T47D (cell line): ENCODE results near the gene VIP.

Experiments used
- DNase-seq, 2 experiments: peaks; one replicate each; pipeline versions ENCODE4 v3.0.0 to v3.0.0-alpha.2; 2011 to 2012; ENCODE audit warnings: low read depth in 1 of 2, low spot score in 1 of 2
- JUND ChIP-seq: IDR thresholded peaks from 2 replicates; pipeline ENCODE4 v1.6.1; 2012; ENCODE audit warnings: low read depth
- in situ Hi-C: cut with HindIII; loops from 2 replicates; pipeline ENCODE4 v1.10.0; 2016; ENCODE audit warnings: low sequenced_read_pairs, low pct_unique_long_range_greater_than_20kb

The VIP gene

DNA sequence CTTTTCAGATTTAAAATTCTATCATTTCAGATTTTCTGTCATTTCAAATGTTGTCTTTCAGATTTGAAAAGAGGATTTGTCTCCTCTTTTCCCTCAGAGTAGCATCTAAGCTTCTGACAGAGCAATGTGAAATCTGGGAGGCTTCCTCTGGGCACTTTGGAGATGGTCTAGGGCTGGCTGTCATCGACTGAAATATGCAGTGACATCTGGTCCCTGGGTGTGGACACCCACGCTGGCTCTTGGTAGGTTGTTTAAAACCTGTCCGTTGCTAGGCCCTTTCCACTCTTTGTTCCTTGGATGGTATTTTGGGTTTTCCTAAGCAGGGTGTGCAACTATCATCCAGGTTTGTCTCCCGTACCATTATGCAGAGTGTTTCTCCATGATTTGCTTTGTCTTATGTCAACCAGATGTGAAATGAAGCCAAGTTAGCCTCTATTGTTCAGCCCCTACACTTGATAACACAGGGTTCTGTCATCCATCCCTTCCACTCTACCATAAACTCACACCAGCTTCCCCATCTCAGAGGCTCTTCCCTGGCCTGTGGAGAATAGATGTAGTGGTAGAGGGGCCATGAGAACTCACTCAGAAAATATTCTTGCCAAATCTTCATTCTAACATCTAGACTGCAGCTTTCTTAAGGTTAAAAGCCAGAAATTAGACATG, 5.0 kb upstream of the VIP start:
- in situ Hi-C loops, result no loop called here
- TF ChIP-seq JUND, result no peak
- DNase-seq, result no peak

- in situ Hi-C loops, result no loop called here
- no peak for DNase-seq
- TF ChIP-seq JUND, result no peak
These were observed 4.4 kb upstream of the VIP start for GRCh38 chr6:152746172-152746553.

- TF ChIP-seq JUND, result no peak
- peak in 1 of 2 experiments; percentile 25 for DNase-seq
- in situ Hi-C loops, result no loop called here
These were observed 1.8 kb upstream of the VIP start for GRCh38 chr6:152748843-152749242.

DNA sequence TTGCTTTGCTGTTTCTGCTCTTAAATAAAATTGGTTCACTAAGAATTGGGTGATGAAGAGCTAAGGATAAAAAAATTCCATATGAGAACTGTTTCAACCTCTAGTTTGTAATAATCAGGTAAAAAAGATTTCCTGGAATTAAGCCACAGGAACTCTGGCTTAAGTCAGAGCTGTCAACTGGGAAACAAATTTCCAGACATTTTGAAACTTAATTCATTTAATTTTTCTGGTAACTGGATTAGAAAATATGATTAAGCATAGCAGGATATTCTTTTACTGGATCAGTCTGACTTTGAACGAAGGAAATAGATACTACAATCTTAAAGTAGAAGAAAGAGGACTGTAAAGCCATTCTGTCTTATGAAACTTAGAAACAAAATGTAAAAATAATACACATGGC, 1.3 kb upstream of the VIP start:
- DNase-seq, result no peak
- in situ Hi-C loops, result no loop called here
- no peak for TF ChIP-seq JUND

DNA sequence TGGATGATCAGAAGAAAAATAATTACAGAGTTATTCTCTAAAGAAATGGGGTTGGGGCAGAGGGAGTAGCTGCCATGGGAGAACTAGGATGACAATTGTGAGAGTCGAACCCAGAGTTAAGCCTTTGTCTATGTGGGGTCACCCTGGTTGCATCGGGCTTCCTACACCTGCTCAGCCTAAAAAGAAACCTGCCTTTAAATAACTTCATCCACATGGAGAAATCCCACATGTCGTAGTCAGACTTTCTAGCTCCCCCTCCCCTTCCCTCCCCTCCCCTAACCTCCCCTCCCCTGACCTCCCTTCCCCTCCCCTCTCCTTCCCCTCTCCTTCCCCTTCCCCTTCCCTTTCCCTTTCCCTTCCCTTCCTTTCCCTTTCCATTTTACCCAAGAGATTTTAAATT, 14.7 kb downstream of the VIP start:
- TF ChIP-seq JUND, result no peak
- in situ Hi-C loops, result no loop called here
- no peak for DNase-seq

DNA sequence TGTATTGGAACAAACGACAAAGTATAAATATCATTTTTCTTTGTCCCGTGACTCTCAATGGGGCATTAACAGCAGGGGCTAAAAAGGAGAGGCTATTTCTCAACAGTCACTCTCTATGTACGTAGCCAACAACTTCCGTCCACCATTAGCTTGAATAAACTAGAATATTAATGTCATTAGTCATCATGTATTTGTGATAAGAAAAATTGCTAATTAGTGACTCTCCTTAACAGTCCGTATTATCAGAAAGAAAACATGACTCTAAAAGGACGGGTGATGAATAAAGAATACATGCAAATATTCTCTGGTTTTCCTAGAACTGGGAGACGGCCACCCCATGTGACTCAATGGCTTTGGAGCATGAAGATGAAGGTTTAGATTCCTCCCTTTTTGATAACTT, 18.6 kb downstream of the VIP start:
- no peak for TF ChIP-seq JUND
- in situ Hi-C loops, result no loop called here
- DNase-seq, result no peak

DNA sequence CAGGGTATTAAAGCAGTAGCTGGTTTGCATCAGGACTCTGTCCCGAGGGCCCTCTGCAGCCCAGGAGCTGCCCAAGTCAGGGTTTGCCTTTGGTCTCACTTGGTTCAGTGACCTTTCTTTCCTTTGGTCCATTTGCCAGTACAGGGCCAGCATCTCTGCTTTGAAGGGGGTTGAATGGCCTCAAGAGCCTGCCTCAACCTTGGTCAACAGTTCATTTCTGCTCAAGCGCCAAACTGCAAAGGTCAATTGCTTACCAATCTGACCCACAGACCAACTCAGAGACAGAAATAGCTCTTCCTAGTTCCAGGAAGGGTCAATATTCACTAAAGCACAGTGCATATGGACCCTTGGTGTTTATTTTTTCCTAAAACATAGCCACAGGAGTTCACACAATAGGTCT, 19.4 kb downstream of the VIP start:
- TF ChIP-seq JUND, result no peak
- in situ Hi-C loops, result no loop called here
- no peak for DNase-seq

GRCh38 chr6:152771061-152771687, 20.6 kb downstream of the VIP start:
- TF ChIP-seq JUND, result no peak
- in situ Hi-C loops, result no loop called here
- no peak for DNase-seq

DNA sequence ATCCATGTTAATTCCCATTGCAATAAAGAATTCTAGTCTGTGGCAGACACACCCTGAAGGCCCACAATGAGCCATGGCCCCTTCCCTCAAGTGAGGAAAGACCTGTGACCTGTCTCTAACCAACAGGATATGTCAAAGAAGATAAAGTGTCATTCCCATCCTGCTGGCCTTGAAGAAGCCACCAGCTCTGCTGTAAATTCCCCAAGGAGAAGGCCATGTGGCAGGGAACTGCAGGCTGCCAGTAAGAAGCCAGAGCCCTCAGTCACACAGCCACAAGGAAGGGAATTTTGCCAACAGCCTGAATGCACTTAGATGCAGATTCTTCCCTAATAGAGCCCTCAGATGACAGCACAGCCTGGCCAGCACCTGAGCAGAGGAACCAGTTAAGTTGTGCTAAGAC, 24.8 kb downstream of the VIP start:
- in situ Hi-C loops, result no loop called here
- no peak for TF ChIP-seq JUND
- DNase-seq, result no peak

DNA sequence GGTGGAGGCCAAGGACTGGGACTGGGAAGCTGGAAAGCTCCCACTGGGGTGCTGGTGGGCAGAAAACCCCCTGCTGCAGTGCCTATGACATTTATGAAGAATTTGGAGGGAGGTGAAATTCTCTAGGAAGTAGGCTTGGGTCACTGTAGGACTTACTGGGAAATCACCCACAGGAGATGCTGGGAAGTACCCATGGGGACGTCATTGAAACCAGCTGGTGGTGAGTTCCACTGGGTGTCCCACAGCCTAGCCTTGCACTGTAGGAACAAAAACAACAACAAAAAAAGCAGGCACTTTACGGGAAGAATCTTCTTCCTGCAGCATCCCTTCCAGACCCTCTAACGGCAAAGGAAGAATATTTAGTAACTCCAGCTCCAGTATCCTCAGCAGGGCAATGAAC, 26.2 kb downstream of the VIP start:
- in situ Hi-C loops, result no loop called here
- no peak for TF ChIP-seq JUND
- no peak for DNase-seq

GRCh38 chr6:152783217-152783878, 32.8 kb downstream of the VIP start:
- in situ Hi-C loops, result no loop called here
- DNase-seq, result peak in 1 of 2 experiments; percentile 3
- no peak for TF ChIP-seq JUND

DNA sequence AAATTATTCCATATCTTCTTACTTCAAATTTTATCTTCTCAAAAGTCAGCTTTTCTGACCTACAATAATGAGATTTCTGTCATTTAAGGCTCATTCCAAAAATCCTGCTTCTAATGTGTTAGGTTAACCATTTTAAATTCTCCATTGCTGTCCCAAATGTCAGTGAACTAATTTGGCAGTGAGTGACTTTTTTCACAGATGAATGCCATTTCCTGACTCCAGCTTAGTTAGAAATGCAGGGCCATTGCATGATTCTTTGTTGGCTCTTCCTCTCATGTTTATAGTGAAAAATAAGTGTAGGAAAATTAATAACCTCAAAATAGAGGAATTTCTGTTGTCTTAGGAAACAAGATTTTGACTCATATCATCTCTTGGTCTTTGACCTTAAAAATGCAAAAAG, 44.1 kb downstream of the VIP start:
- no peak for TF ChIP-seq JUND
- in situ Hi-C loops, result no loop called here
- no peak for DNase-seq

DNA sequence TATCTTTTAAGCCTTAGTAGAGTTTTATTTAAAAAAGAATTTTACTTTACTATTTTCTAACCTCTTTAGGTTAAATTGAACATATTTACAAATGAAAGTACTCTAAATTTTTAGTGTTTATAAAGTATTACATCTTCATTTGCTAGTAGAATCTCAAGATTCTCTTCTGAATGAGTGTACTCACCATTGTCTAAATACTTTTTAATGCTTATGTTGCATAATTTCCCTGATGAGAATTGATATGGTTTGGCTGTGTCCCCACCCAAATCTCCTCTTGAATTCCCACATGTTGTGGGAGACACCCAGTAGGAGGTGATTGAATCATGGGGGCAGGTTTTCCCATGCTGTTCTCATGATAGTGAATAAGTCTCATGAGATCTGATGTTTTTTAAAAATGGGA, 53.6 kb downstream of the VIP start:
- DNase-seq, result no peak
- in situ Hi-C loops, result no loop called here
- TF ChIP-seq JUND, result no peak
